Skeletal muscle satellite cell (primary cell): ENCODE measurements around the gene PCGF2. TPM values are rescaled to one million over a fixed set of nuclear protein-coding genes. Genes with fewer than 3 reads are reported as not detected.
"Not testable (repeated sequence)": the region's sequence is repeated elsewhere in the genome, so short reads cannot be mapped to it uniquely, and the experiment has no call there.

ENCODE experiments used
- H3K27me3 ChIP-seq: 2 replicates; pipeline ENCODE4 v1.7.0; 2013; ENCODE audit warnings: low read length; ENCODE audit not compliant: control insufficient read depth, insufficient read depth
- H3K36me3 ChIP-seq: 2 replicates; pipeline ENCODE4 v1.7.0; 2013; ENCODE audit warnings: mild to moderate bottlenecking, control low read depth, low read length; ENCODE audit not compliant: insufficient read depth
- H3K4me1 ChIP-seq: 2 replicates; pipeline ENCODE4 v1.7.0; 2013; ENCODE audit warnings: low read length; ENCODE audit not compliant: control insufficient read depth, insufficient read depth
- H3K4me2 ChIP-seq: 2 replicates; pipeline ENCODE4 v1.7.0; 2013; ENCODE audit warnings: mild to moderate bottlenecking, low read length
- H3K4me3 ChIP-seq: 2 replicates; pipeline ENCODE4 v1.7.0; 2013; ENCODE audit warnings: low read length
- H3K9ac ChIP-seq: 2 replicates; pipeline ENCODE4 v1.7.0; 2013; ENCODE audit warnings: mild to moderate bottlenecking, low read depth, low read length, moderate library complexity
- H3K9me3 ChIP-seq: replicated peaks from 2 replicates; pipeline ENCODE4 v1.7.0; 2013; ENCODE audit warnings: mild to moderate bottlenecking, control low read depth, low read length
- total RNA-seq: library from RNA; depleted of rRNA; stranded (reverse); fragments of >200 nt; gene quantifications from 2 replicates; pipeline ENCODE4 v1.2.3, GENCODE V29; 2012; rRNA removed

Gene PCGF2
- total RNA-seq = 1.8 and 3.1 TPM in 2 replicates

- Histone ChIP-seq H3K4me2 (peak within 1 kb of the TSS; percentile 97), H3K36me3 (no peaks in the 10 kb centered on the region), H3K4me1 (peaks cover 36% of the 10 kb centered on the region), H3K9ac (peak within 1 kb of the TSS; percentile 93), H3K4me3 (peak within 1 kb of the TSS; percentile 96), H3K9me3 (no peaks in the 10 kb centered on the region), H3K27me3 (no peaks in the 10 kb centered on the region)
Measured at GRCh38 chr17:38748149-38748891, at the start of gene PCGF2. Gene PCGF2 (minus strand): TSS chr17:38748336. CDS start chr17:38740402, 7,934 bp downstream.

GRCh38 chr17:38797828-38798227 is 49.7 kb upstream of the PCGF2 start:
- peak overlapping the region; percentile 98 for H3K4me2 ChIP-seq
- no peaks in the 10 kb centered on the region for H3K27me3 ChIP-seq
- H3K9me3 ChIP-seq = no peaks in the 10 kb centered on the region
- peak overlapping the region; percentile 98 for H3K4me3 ChIP-seq
- H3K36me3 ChIP-seq = peaks cover 24% of the 10 kb centered on the region
- peak overlapping the region; percentile 85 for H3K9ac ChIP-seq
- peaks cover 25% of the 10 kb centered on the region for H3K4me1 ChIP-seq

- peak overlapping the region; percentile 98 for H3K4me3 ChIP-seq
Measured at GRCh38 chr17:38797158-38797490, 49.0 kb upstream of the PCGF2 start.

GRCh38 chr17:38796451-38797157 is 48.5 kb upstream of the PCGF2 start:
- H3K4me3 ChIP-seq = peak overlapping the region; percentile 98
- H3K36me3 ChIP-seq = peaks cover 12% of the 10 kb centered on the region
- H3K9ac ChIP-seq = no peak overlapping the region
- H3K4me1 ChIP-seq = peaks cover 25% of the 10 kb centered on the region
- H3K4me2 ChIP-seq = peak overlapping the region; percentile 98
- H3K9me3 ChIP-seq = no peaks in the 10 kb centered on the region
- H3K27me3 ChIP-seq = no peaks in the 10 kb centered on the region

More at GRCh38 chr17:38797158-38797490, 49.0 kb upstream of the PCGF2 start:
- H3K4me2 ChIP-seq = peak overlapping the region; percentile 98
- peaks cover 17% of the 10 kb centered on the region for H3K36me3 ChIP-seq
- H3K27me3 ChIP-seq = no peaks in the 10 kb centered on the region
- peak overlapping the region; percentile 85 for H3K9ac ChIP-seq
- peaks cover 25% of the 10 kb centered on the region for H3K4me1 ChIP-seq
- no peaks in the 10 kb centered on the region for H3K9me3 ChIP-seq

- H3K9ac ChIP-seq = no peak overlapping the region
- peaks cover 6% of the 10 kb centered on the region for H3K36me3 ChIP-seq
- no peak overlapping the region for H3K4me2 ChIP-seq
- H3K9me3 ChIP-seq = no peaks in the 10 kb centered on the region
- no peaks in the 10 kb centered on the region for H3K27me3 ChIP-seq
- peaks cover 34% of the 10 kb centered on the region for H3K4me1 ChIP-seq
- H3K4me3 ChIP-seq = no peak overlapping the region
Measured at GRCh38 chr17:38794221-38794620, 46.1 kb upstream of the PCGF2 start.

GRCh38 chr17:38791162-38791561 is 43.0 kb upstream of the PCGF2 start:
- H3K4me3 ChIP-seq = no peak overlapping the region
- peaks cover 6% of the 10 kb centered on the region for H3K36me3 ChIP-seq
- no peaks in the 10 kb centered on the region for H3K9me3 ChIP-seq
- H3K9ac ChIP-seq = no peak overlapping the region
- no peak overlapping the region for H3K4me2 ChIP-seq
- H3K27me3 ChIP-seq = no peaks in the 10 kb centered on the region
- peaks cover 19% of the 10 kb centered on the region for H3K4me1 ChIP-seq

- Histone ChIP-seq H3K4me1 (peaks cover 19% of the 10 kb centered on the region), H3K4me3 (peak overlapping the region; percentile 16), H3K4me2 (peak overlapping the region; percentile 37), H3K36me3 (peaks cover 13% of the 10 kb centered on the region)
- H3K9ac ChIP-seq, H3K9me3 ChIP-seq, H3K27me3 ChIP-seq: not testable (repeated sequence)
Measured at GRCh38 chr17:38790148-38790707, 42.1 kb upstream of the PCGF2 start.

GRCh38 chr17:38789185-38789584 is 41.0 kb upstream of the PCGF2 start:
- Histone ChIP-seq H3K4me3 (no peak overlapping the region), H3K9ac (no peak overlapping the region), H3K36me3 (peaks cover 22% of the 10 kb centered on the region), H3K9me3 (no peaks in the 10 kb centered on the region), H3K4me1 (peaks cover 19% of the 10 kb centered on the region), H3K27me3 (no peaks in the 10 kb centered on the region), H3K4me2 (no peak overlapping the region)

- Histone ChIP-seq H3K4me1 (peaks cover 19% of the 10 kb centered on the region), H3K36me3 (peaks cover 31% of the 10 kb centered on the region)
- not testable (repeated sequence) for H3K9me3 ChIP-seq, H3K4me2 ChIP-seq, H3K27me3 ChIP-seq, H3K9ac ChIP-seq, H3K4me3 ChIP-seq
Measured at GRCh38 chr17:38787999-38788398, 39.9 kb upstream of the PCGF2 start.

GRCh38 chr17:38786372-38786771 is 38.2 kb upstream of the PCGF2 start:
- peaks cover 44% of the 10 kb centered on the region for H3K36me3 ChIP-seq
- no peak overlapping the region for H3K4me2 ChIP-seq
- H3K9me3 ChIP-seq = no peaks in the 10 kb centered on the region
- no peak overlapping the region for H3K9ac ChIP-seq
- H3K4me1 ChIP-seq = peaks cover 19% of the 10 kb centered on the region
- no peaks in the 10 kb centered on the region for H3K27me3 ChIP-seq
- no peak overlapping the region for H3K4me3 ChIP-seq

- Histone ChIP-seq H3K4me3 (no peak overlapping the region), H3K4me1 (no peaks in the 10 kb centered on the region), H3K9ac (no peak overlapping the region), H3K9me3 (no peaks in the 10 kb centered on the region), H3K4me2 (no peak overlapping the region), H3K36me3 (peaks cover 76% of the 10 kb centered on the region), H3K27me3 (no peaks in the 10 kb centered on the region)
Measured at GRCh38 chr17:38783227-38783626, 35.1 kb upstream of the PCGF2 start.
